ENCODE data around the gene ECE2.

The ECE2 gene

GRCh38 chr3:184272269-184272668 is 3.6 kb upstream of the ECE2 start:
- no peak for DNase-seq

GRCh38 chr3:184275381-184275701 is 481 bp upstream of the ECE2 start:
- no peak for DNase-seq

- DNase-seq = no peak
Measured at GRCh38 chr3:184277366-184277765, 1.5 kb downstream of the ECE2 start.

- DNase-seq = no peak
Measured at GRCh38 chr3:184282941-184283340, 7.1 kb downstream of the ECE2 start.

- no peak for DNase-seq
Measured at GRCh38 chr3:184283681-184284080, 7.9 kb downstream of the ECE2 start.

GRCh38 chr3:184284696-184285095 is 8.9 kb downstream of the ECE2 start:
- peak; percentile 31 for DNase-seq

GRCh38 chr3:184289426-184289938 is 13.7 kb downstream of the ECE2 start:
- peak; percentile 63 for DNase-seq

- no peak for DNase-seq
Measured at GRCh38 chr3:184290331-184290730, 14.5 kb downstream of the ECE2 start.

GRCh38 chr3:184291044-184291737 is 15.4 kb downstream of the ECE2 start:
- DNase-seq = no peak

- DNase-seq = no peak
Measured at GRCh38 chr3:184291738-184292445, 16.1 kb downstream of the ECE2 start.

GRCh38 chr3:184295771-184296170 is 19.9 kb downstream of the ECE2 start:
- DNase-seq = no peak

- DNase-seq = no peak
Measured at GRCh38 chr3:184296616-184297015, 20.8 kb downstream of the ECE2 start.

GRCh38 chr3:184298759-184299487 is 23.1 kb downstream of the ECE2 start, which contains the start of gene PSMD2:
Gene PSMD2 (plus strand): TSS chr3:184299241. CDS start chr3:184299267, 26 bp downstream.
- peak; percentile 98 for DNase-seq

GRCh38 chr3:184299488-184300377 is 23.9 kb downstream of the ECE2 start:
- DNase-seq = no peak

GRCh38 chr3:184300378-184300720 is 24.5 kb downstream of the ECE2 start:
- DNase-seq = no peak

- no peak for DNase-seq
Measured at GRCh38 chr3:184305577-184305976, 29.8 kb downstream of the ECE2 start.

GRCh38 chr3:184306341-184306972 is 30.6 kb downstream of the ECE2 start:
- no peak for DNase-seq

- DNase-seq = no peak
Measured at GRCh38 chr3:184307915-184308314, 32.1 kb downstream of the ECE2 start.

- no peak for DNase-seq
Measured at GRCh38 chr3:184308744-184309143, 32.9 kb downstream of the ECE2 start.

GRCh38 chr3:184311633-184312032 is 35.8 kb downstream of the ECE2 start:
- no peak for DNase-seq

- peak; percentile 91 for DNase-seq
Measured at GRCh38 chr3:184314363-184314699, 38.5 kb downstream of the ECE2 start, which contains the start of gene EIF4G1. Gene EIF4G1 (plus strand): TSS chr3:184314606. CDS start chr3:184315797, 1,191 bp downstream.

All from activated T-cell treated with anti-CD3 and anti-CD28 coated beads, Interleukin-2, amount 50 U/mL, for 1 hour (primary cell).